Occipital lobe (tissue), 2 donors: Measurements from ENCODE around the gene TBC1D9. TPM values are rescaled to one million over a fixed set of nuclear protein-coding genes. Genes with fewer than 3 reads are reported as not detected.
"Not testable (repeated sequence)": the region's sequence is repeated elsewhere in the genome, so short reads cannot be mapped to it uniquely, and the experiment has no call there.

Source experiments
- DNase-seq: peaks from one replicate; lab custom pipeline; 2025; lab: John Stamatoyannopoulos, UW
- total RNA-seq: library from RNA; depleted of rRNA; stranded (reverse); fragments of >200 nt; gene quantifications from one replicate; pipeline ENCODE4 v1.2.3, GENCODE V29; 2014

Gene TBC1D9
- total RNA-seq, 1 donor from 2014 or later = 54.0 TPM

- DNase-seq = no peak
These were observed 1.0 kb downstream of the TBC1D9 start for GRCh38 chr4:140754918-140755773.

GRCh38 chr4:140753329-140753728 lies 2.9 kb downstream of the TBC1D9 start:
- DNase-seq = no peak

- no peak for DNase-seq
These were observed 3.7 kb downstream of the TBC1D9 start for GRCh38 chr4:140752291-140753068.

- DNase-seq = no peak
These were observed 5.7 kb downstream of the TBC1D9 start for GRCh38 chr4:140750470-140750869.

- DNase-seq = no peak
These were observed 8.0 kb downstream of the TBC1D9 start for GRCh38 chr4:140748171-140748570.

GRCh38 chr4:140746546-140746945 lies 9.6 kb downstream of the TBC1D9 start:
- not testable (repeated sequence) for DNase-seq

- DNase-seq = no peak
These were observed 11.8 kb downstream of the TBC1D9 start for GRCh38 chr4:140744421-140744820.

GRCh38 chr4:140743194-140743931 lies 12.8 kb downstream of the TBC1D9 start:
- no peak for DNase-seq

- no peak for DNase-seq
These were observed 13.4 kb downstream of the TBC1D9 start for GRCh38 chr4:140742838-140743193.

- DNase-seq = no peak
These were observed 15.1 kb downstream of the TBC1D9 start for GRCh38 chr4:140740906-140741670.

GRCh38 chr4:140740422-140740821 lies 15.8 kb downstream of the TBC1D9 start:
- DNase-seq = no peak

GRCh38 chr4:140739971-140740370 lies 16.2 kb downstream of the TBC1D9 start:
- no peak for DNase-seq

GRCh38 chr4:140738139-140738538 lies 18.0 kb downstream of the TBC1D9 start:
- no peak for DNase-seq

GRCh38 chr4:140736669-140737343 lies 19.4 kb downstream of the TBC1D9 start:
- no peak for DNase-seq

- no peak for DNase-seq
These were observed 20.3 kb downstream of the TBC1D9 start for GRCh38 chr4:140735779-140736391.

GRCh38 chr4:140735317-140735716 lies 20.9 kb downstream of the TBC1D9 start:
- DNase-seq = no peak

GRCh38 chr4:140732780-140733179 lies 23.4 kb downstream of the TBC1D9 start:
- DNase-seq = no peak

- DNase-seq = no peak
These were observed 26.7 kb downstream of the TBC1D9 start for GRCh38 chr4:140729344-140730049.

GRCh38 chr4:140726776-140727500 lies 29.2 kb downstream of the TBC1D9 start:
- DNase-seq = no peak
